ENCODE data around the gene SUN5.

The SUN5 gene

DNA sequence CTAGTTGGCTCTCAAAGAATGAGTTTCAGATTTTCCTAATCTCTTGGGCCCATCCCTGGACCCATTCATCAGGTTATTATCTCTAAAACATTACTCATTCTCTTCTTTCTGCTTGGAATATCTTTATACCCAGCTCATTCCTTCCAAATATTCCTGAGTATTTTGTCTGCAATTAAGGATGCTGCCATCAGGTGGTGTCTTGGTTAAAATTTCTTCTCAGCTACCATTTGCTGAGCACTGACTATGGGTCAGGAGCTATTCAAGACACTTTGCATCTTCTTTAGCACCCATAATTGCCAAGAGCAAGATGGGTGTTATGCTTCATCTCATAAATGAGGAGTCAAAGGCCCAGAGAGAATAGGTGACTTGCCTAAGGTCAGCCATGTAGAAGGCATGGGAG, 8.4 kb downstream of the SUN5 start:
- Histone ChIP-seq H4K20me1 (ENCODE audit: control insufficient read depth, insufficient read depth, low read depth, low read length) (no peaks in the 10 kb centered on the region), H3K27ac (ENCODE audit: low read depth, low read length) (no peak overlapping the region), H3F3A (ENCODE audit: control insufficient read depth, insufficient read depth) (no peaks in the 10 kb centered on the region), H3K27me3 (ENCODE audit: control insufficient read depth, low read length) (peaks cover 5% of the 10 kb centered on the region; the same call in 1 of the 2 replicates), H3K36me3 (ENCODE audit: control insufficient read depth, low read length) (no peaks in the 10 kb centered on the region), H3K9me3 (ENCODE audit: control insufficient read depth, insufficient read depth, low read length) (peaks cover 7% of the 10 kb centered on the region; the same call in 1 of the 2 replicates), H3K4me1 (ENCODE audit: control insufficient read depth, low read length) (no peaks in the 10 kb centered on the region), H3K4me2 (ENCODE audit: low read length) (no peak overlapping the region), H3K79me2 (ENCODE audit: control insufficient read depth, low read length) (no peaks in the 10 kb centered on the region), H3K4me3 (ENCODE audit: low read length) (no peak overlapping the region), H3K9me2 (replicated peaks; ENCODE audit: control insufficient read depth, low read length) (no peaks in the 10 kb centered on the region)
- TF ChIP-seq, protein P1, sequence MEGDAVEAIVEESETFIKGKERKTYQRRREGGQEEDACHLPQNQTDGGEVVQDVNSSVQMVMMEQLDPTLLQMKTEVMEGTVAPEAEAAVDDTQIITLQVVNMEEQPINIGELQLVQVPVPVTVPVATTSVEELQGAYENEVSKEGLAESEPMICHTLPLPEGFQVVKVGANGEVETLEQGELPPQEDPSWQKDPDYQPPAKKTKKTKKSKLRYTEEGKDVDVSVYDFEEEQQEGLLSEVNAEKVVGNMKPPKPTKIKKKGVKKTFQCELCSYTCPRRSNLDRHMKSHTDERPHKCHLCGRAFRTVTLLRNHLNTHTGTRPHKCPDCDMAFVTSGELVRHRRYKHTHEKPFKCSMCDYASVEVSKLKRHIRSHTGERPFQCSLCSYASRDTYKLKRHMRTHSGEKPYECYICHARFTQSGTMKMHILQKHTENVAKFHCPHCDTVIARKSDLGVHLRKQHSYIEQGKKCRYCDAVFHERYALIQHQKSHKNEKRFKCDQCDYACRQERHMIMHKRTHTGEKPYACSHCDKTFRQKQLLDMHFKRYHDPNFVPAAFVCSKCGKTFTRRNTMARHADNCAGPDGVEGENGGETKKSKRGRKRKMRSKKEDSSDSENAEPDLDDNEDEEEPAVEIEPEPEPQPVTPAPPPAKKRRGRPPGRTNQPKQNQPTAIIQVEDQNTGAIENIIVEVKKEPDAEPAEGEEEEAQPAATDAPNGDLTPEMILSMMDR (IDR thresholded peaks at IDR 0.05; ENCODE audit: low read depth, low read length, poor library complexity, severe bottlenecking), result no peak
- no peak for TF ChIP-seq EZH2phosphoT487 (IDR thresholded peaks at IDR 0.05; ENCODE audit: borderline replicate concordance, low read length)

DNA sequence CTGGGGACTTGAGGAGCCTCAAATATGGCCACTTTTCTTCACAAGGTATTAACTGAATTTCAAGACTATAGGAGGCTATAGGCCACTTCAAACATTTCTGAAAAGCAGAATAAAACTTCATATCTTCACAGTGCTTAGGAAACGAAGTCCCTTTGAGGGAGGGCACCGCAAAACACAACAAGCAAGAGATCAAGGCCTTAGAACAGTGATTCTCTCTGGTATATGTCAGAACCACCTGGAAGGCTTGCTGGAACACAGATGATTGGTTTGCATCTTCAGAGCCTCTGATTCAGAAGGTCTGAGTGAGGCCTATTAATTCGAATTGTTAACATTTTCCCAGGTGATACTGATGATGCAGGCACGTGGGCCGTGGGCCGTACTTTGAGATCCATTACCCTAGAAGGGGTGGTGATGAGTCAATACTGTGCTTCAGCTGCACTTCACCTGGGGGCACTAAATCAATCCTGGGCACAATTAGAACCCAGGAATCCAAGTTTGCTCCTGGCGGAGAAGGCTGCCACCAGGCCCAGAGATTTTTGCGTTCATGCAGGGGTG, 10.7 kb downstream of the SUN5 start:
- Histone ChIP-seq H4K20me1 (ENCODE audit: control insufficient read depth, insufficient read depth, low read depth, low read length) (no peaks in the 10 kb centered on the region), H3K9me3 (ENCODE audit: control insufficient read depth, insufficient read depth, low read length) (peaks cover 7% of the 10 kb centered on the region; the same call in 1 of the 2 replicates), H3K36me3 (ENCODE audit: control insufficient read depth, low read length) (no peaks in the 10 kb centered on the region), H3K27ac (ENCODE audit: low read depth, low read length) (no peak overlapping the region), H3K4me3 (ENCODE audit: low read length) (no peak overlapping the region), H3F3A (ENCODE audit: control insufficient read depth, insufficient read depth) (no peaks in the 10 kb centered on the region), H3K4me2 (ENCODE audit: low read length) (no peak overlapping the region), H3K27me3 (ENCODE audit: control insufficient read depth, low read length) (peaks cover 5% of the 10 kb centered on the region; the same call in 1 of the 2 replicates), H3K9me2 (replicated peaks; ENCODE audit: control insufficient read depth, low read length) (no peaks in the 10 kb centered on the region), H3K4me1 (ENCODE audit: control insufficient read depth, low read length) (no peaks in the 10 kb centered on the region), H3K79me2 (ENCODE audit: control insufficient read depth, low read length) (no peaks in the 10 kb centered on the region)
- TF ChIP-seq, protein P1 (IDR thresholded peaks at IDR 0.05; ENCODE audit: low read depth, low read length, poor library complexity, severe bottlenecking), result no peak
- TF ChIP-seq EZH2phosphoT487 (IDR thresholded peaks at IDR 0.05; ENCODE audit: borderline replicate concordance, low read length), result no peak

DNA sequence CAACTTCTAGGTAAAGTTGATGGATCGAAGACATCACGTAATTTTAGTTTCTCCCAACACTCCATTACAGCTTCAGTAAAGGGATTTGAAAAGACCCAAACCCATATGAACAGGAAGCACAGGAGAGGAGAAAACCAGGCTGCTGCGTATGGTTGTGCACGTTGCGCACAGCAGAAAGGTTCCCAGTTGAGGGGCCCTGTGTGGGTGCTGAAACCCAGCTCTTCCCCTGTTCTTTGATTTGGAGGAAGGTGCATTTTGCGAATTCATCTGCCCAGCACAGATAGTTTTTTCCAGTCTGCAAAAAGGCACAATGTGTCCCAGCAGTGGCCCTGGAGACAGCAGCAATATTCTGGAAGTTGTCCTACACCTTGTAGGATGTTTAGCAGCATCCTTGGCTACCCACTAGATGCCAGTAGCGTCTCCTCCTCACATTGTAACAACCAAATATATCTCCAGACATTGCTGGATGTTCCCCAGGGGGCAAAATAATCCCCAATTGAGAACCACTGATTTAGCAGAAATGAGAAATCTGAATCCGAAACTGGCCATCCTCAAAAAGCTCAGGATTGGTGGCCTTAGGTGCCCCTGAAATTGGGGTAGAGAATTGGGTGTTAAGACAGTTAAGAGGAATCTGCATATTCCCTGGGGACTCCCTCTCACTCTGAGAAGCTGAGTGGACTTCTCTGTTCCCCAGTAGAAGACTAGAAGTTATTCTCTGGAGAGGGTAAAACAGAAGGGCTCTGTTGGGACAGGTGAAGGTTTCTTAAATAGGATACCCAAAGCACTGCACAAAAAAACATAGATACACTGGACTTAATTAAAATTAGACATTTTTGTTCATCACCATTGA, 12.2 kb downstream of the SUN5 start:
- Histone ChIP-seq H3K4me3 (ENCODE audit: low read length) (no peak overlapping the region), H3K9me2 (replicated peaks; ENCODE audit: control insufficient read depth, low read length) (no peaks in the 10 kb centered on the region), H3K4me2 (ENCODE audit: low read length) (no peak overlapping the region), H3F3A (ENCODE audit: control insufficient read depth, insufficient read depth) (no peaks in the 10 kb centered on the region), H4K20me1 (ENCODE audit: control insufficient read depth, insufficient read depth, low read depth, low read length) (no peaks in the 10 kb centered on the region), H3K36me3 (ENCODE audit: control insufficient read depth, low read length) (no peaks in the 10 kb centered on the region), H3K27ac (ENCODE audit: low read depth, low read length) (no peak overlapping the region), H3K79me2 (ENCODE audit: control insufficient read depth, low read length) (no peaks in the 10 kb centered on the region), H3K9me3 (ENCODE audit: control insufficient read depth, insufficient read depth, low read length) (peaks cover 7% of the 10 kb centered on the region; the same call in 1 of the 2 replicates), H3K27me3 (ENCODE audit: control insufficient read depth, low read length) (peaks cover 5% of the 10 kb centered on the region; the same call in 1 of the 2 replicates), H3K4me1 (ENCODE audit: control insufficient read depth, low read length) (no peaks in the 10 kb centered on the region)
- no peak for TF ChIP-seq EZH2phosphoT487 (IDR thresholded peaks at IDR 0.05; ENCODE audit: borderline replicate concordance, low read length)
- TF ChIP-seq, protein P1 (IDR thresholded peaks at IDR 0.05; ENCODE audit: low read depth, low read length, poor library complexity, severe bottlenecking), result no peak

Measured in DOHH2 (cell line).